ACHN (cell line): ENCODE data around the gene AGPAT1.
A peak's percentile ranks its signal among the peaks of the same experiment; 100 is the strongest.

Source experiments
- DNase-seq: peaks from one replicate; pipeline ENCODE4 v3.0.0-alpha.2; 2015
- in situ Hi-C: cut with HindIII; loops from 2 replicates; pipeline ENCODE4 v1.10.0; 2017; ENCODE audit warnings: low sequenced_read_pairs, low pct_ligation_motif_present, low pct_unique_long_range_greater_than_20kb

AGPAT1 gene

GRCh38 chr6:32177183-32177787, 1.4 kb upstream of the AGPAT1 start:
- in situ Hi-C loops: no loop called here
- DNase-seq: peak; percentile 67

GRCh38 chr6:32176476-32177182, 745 bp upstream of the AGPAT1 start:
- DNase-seq: peak; percentile 42
- in situ Hi-C loops: no loop called here

- no peak for DNase-seq
- in situ Hi-C loops: no loop called here
Observed at GRCh38 chr6:32175322-32175710, 568 bp downstream of the AGPAT1 start.

- no peak for DNase-seq
- in situ Hi-C loops: no loop called here
Observed at GRCh38 chr6:32174416-32174815, 1.5 kb downstream of the AGPAT1 start.

- in situ Hi-C loops: no loop called here
- DNase-seq: no peak
Observed at GRCh38 chr6:32173051-32173727, 2.7 kb downstream of the AGPAT1 start.

- in situ Hi-C loops: no loop called here
- DNase-seq: no peak
Observed at GRCh38 chr6:32171234-32171633, 4.7 kb downstream of the AGPAT1 start.

- in situ Hi-C loops: no loop called here
- DNase-seq: no peak
Observed at GRCh38 chr6:32170294-32170693, 5.6 kb downstream of the AGPAT1 start.

- in situ Hi-C loops: no loop called here
- DNase-seq: no peak
Observed at GRCh38 chr6:32168807-32169591, 6.9 kb downstream of the AGPAT1 start.

- in situ Hi-C loops: no loop called here
- DNase-seq: no peak
Observed at GRCh38 chr6:32168350-32168749, 7.5 kb downstream of the AGPAT1 start.

- in situ Hi-C loops: no loop called here
- DNase-seq: no peak
Observed at GRCh38 chr6:32167761-32168262, 8.1 kb downstream of the AGPAT1 start.

GRCh38 chr6:32167154-32167760, 8.6 kb downstream of the AGPAT1 start:
- DNase-seq: no peak
- in situ Hi-C loops: no loop called here

- no peak for DNase-seq
- in situ Hi-C loops: no loop called here
Observed at GRCh38 chr6:32166411-32167061, 9.3 kb downstream of the AGPAT1 start.

- DNase-seq: no peak
- in situ Hi-C loops: no loop called here
Observed at GRCh38 chr6:32164295-32164694, 11.6 kb downstream of the AGPAT1 start, which contains the start of gene EGFL8. TSS of gene EGFL8 (plus strand) at chr6:32164595. CDS start at chr6:32166166, 1,571 bp downstream.

GRCh38 chr6:32163559-32164258, 12.2 kb downstream of the AGPAT1 start:
- in situ Hi-C loops: no loop called here
- DNase-seq: no peak

- DNase-seq: no peak
- in situ Hi-C loops: no loop called here
Observed at GRCh38 chr6:32158052-32158451, 17.8 kb downstream of the AGPAT1 start.

- no peak for DNase-seq
- in situ Hi-C loops: no loop called here
Observed at GRCh38 chr6:32156891-32157290, 19.0 kb downstream of the AGPAT1 start.

- DNase-seq: peak; percentile 70
- in situ Hi-C loops: no loop called here
Observed at GRCh38 chr6:32154514-32155161, 21.2 kb downstream of the AGPAT1 start.
